HepG2 (cell line): ENCODE data around the gene PPP4C. TPM values are rescaled to one million over a fixed set of nuclear protein-coding genes. Genes with fewer than 3 reads are reported as not detected.

Experiments
- MTF2 ChIP-seq: sonication (generic); formaldehyde crosslinking; IDR thresholded peaks from 2 replicates; pipeline ENCODE4 v1.5.0; 2020; ENCODE audit warnings: missing genetic modification reagents, borderline replicate concordance
- NR1H2 ChIP-seq: sonication (generic); formaldehyde crosslinking; IDR thresholded peaks from 2 replicates; pipeline ENCODE4 v1.8.1; 2022; ENCODE audit warnings: low read depth, missing genetic modification reagents, borderline replicate concordance
- SUZ12 ChIP-seq: fragments of 150-350 bp; IDR thresholded peaks from 2 replicates; pipeline ENCODE4 v1.6.1; 2014; ENCODE audit warnings: low read depth, low read length
- ZNF451 ChIP-seq: sonication (generic); formaldehyde crosslinking; IDR thresholded peaks from 2 replicates; pipeline ENCODE4 v1.5.0; 2020; ENCODE audit warnings: mild to moderate bottlenecking, missing genetic modification reagents
- polyA plus RNA-seq, 8 experiments: library from polyadenylated mRNA; depleted of rRNA in 3 of 8; stranded (reverse) in 7 of 8; unstranded in 1 of 8; fragments of >200 nt; fragmentation: Illumina TruSeq in 4 of 8; extraction: Trizol in 4 of 8; gene quantifications; 2 replicates each; pipeline versions ENCODE4 v1.2.1 to v1.2.3, GENCODE V29; 2011 to 2016; ENCODE audit warnings: low read depth in 4 of 8, missing spikeins in 1 of 8, mixed read lengths in 1 of 8; ENCODE audit not compliant: insufficient read depth in 1 of 8
- total RNA-seq, 5 experiments: library from RNA; depleted of rRNA; stranded (reverse); fragments of >200 nt; fragmentation: Illumina TruSeq; extraction: Trizol; gene quantifications; 2 replicates each; pipeline ENCODE4 v1.2.3, GENCODE V29; 2016; ENCODE audit warnings: low read depth in 1 of 5
- TF ChIP-seq, protein P1 (sequence below): sonication (generic); formaldehyde crosslinking; IDR thresholded peaks from 2 replicates; pipeline ENCODE4 v1.4.0; 2020; ENCODE audit warnings: missing genetic modification reagents, borderline replicate concordance
- TF ChIP-seq, protein P2 (sequence below): sonication (generic); formaldehyde crosslinking; IDR thresholded peaks from 2 replicates; pipeline ENCODE4 v1.4.0; 2020; ENCODE audit warnings: missing genetic modification reagents, borderline replicate concordance
- TF ChIP-seq, protein P3 (sequence below): sonication (generic); formaldehyde crosslinking; IDR thresholded peaks from 2 replicates; pipeline ENCODE4 v1.8.1; 2023; ENCODE audit warnings: missing genetic modification reagents, mild to moderate bottlenecking, borderline replicate concordance
- TF ChIP-seq, protein P4 (sequence below), 2 experiments: fragments of 450-650 bp in 1 of 2; sonication (generic) in 1 of 2; formaldehyde crosslinking in 1 of 2; IDR thresholded peaks; 2 replicates each; pipeline versions ENCODE4 v1.6.1 to v1.8.0; 2016 to 2022; ENCODE audit warnings: antibody characterized with exemption in 1 of 2, mild to moderate bottlenecking in 1 of 2, missing genetic modification reagents in 1 of 2
- TF ChIP-seq, protein P5 (sequence below): sonication (generic); formaldehyde crosslinking; IDR thresholded peaks from 2 replicates; pipeline ENCODE4 v1.4.0; 2020; ENCODE audit warnings: mild to moderate bottlenecking, missing genetic modification reagents

Gene PPP4C
- total and polyA plus RNA-seq, 2 of the 13 experiments (the other 11 are each of a cell fraction or from before 2014, with no cell fraction given) = 176 to 220 TPM

DNA sequence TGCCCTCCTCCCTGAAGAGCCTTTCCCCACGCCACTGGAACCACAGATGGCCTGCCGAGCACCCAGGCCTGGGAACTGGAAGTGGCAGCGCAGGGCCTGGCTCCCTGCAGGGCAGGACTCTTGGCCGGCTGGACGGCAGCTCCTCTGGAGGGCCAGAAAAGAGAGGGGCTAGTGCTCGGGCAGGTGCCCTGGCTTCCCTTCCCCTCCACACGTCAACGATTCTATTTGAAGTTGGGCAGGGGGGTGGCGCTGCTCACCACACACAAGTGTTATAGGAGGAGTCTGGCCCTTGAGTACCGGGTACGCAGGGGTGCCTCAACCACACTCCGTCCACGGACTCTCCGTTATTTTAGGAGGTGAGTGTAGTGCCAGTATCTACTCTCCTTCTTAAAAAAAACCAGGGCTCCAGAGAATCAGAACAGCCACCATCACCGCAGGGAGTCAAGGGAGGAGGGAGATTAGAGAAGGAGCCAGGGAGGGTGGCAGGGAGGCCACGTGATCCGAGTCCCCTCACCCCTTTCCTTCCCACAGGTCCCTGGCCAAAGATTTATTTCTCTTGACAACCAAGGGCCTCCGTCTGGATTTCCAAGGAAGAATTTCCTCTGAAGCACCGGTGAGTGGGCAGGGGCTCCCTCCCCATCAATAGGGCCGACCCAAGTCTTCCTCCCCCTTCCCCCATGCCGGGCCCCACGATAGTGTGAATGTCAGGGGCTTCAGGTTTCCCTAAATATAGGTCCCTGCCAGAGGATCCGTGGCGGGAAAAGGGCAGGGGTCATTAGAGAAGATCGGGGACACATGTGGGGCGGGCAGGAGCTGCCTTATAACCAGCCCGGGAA lies 11.7 kb upstream of the PPP4C start (continued):
- TF ChIP-seq, protein P1, sequence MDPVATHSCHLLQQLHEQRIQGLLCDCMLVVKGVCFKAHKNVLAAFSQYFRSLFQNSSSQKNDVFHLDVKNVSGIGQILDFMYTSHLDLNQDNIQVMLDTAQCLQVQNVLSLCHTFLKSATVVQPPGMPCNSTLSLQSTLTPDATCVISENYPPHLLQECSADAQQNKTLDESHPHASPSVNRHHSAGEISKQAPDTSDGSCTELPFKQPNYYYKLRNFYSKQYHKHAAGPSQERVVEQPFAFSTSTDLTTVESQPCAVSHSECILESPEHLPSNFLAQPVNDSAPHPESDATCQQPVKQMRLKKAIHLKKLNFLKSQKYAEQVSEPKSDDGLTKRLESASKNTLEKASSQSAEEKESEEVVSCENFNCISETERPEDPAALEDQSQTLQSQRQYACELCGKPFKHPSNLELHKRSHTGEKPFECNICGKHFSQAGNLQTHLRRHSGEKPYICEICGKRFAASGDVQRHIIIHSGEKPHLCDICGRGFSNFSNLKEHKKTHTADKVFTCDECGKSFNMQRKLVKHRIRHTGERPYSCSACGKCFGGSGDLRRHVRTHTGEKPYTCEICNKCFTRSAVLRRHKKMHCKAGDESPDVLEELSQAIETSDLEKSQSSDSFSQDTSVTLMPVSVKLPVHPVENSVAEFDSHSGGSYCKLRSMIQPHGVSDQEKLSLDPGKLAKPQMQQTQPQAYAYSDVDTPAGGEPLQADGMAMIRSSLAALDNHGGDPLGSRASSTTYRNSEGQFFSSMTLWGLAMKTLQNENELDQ = no peak
- TF ChIP-seq, protein P2, sequence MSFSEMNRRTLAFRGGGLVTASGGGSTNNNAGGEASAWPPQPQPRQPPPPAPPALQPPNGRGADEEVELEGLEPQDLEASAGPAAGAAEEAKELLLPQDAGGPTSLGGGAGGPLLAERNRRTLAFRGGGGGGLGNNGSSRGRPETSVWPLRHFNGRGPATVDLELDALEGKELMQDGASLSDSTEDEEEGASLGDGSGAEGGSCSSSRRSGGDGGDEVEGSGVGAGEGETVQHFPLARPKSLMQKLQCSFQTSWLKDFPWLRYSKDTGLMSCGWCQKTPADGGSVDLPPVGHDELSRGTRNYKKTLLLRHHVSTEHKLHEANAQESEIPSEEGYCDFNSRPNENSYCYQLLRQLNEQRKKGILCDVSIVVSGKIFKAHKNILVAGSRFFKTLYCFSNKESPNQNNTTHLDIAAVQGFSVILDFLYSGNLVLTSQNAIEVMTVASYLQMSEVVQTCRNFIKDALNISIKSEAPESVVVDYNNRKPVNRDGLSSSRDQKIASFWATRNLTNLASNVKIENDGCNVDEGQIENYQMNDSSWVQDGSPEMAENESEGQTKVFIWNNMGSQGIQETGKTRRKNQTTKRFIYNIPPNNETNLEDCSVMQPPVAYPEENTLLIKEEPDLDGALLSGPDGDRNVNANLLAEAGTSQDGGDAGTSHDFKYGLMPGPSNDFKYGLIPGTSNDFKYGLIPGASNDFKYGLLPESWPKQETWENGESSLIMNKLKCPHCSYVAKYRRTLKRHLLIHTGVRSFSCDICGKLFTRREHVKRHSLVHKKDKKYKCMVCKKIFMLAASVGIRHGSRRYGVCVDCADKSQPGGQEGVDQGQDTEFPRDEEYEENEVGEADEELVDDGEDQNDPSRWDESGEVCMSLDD (CRISPR knock-in tag) = peak; percentile 2; the same call in 1 of the 2 replicates
- TF ChIP-seq MTF2 (CRISPR knock-in tag) (no peak), SUZ12 (no peak), NR1H2 (CRISPR knock-in tag) (no peak), ZNF451 (CRISPR knock-in tag) (no peak; the same call in 1 of the 2 replicates)
- TF ChIP-seq, protein P3, sequence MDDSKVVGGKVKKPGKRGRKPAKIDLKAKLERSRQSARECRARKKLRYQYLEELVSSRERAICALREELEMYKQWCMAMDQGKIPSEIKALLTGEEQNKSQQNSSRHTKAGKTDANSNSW (CRISPR knock-in tag) = no peak
- TF ChIP-seq, protein P4, sequence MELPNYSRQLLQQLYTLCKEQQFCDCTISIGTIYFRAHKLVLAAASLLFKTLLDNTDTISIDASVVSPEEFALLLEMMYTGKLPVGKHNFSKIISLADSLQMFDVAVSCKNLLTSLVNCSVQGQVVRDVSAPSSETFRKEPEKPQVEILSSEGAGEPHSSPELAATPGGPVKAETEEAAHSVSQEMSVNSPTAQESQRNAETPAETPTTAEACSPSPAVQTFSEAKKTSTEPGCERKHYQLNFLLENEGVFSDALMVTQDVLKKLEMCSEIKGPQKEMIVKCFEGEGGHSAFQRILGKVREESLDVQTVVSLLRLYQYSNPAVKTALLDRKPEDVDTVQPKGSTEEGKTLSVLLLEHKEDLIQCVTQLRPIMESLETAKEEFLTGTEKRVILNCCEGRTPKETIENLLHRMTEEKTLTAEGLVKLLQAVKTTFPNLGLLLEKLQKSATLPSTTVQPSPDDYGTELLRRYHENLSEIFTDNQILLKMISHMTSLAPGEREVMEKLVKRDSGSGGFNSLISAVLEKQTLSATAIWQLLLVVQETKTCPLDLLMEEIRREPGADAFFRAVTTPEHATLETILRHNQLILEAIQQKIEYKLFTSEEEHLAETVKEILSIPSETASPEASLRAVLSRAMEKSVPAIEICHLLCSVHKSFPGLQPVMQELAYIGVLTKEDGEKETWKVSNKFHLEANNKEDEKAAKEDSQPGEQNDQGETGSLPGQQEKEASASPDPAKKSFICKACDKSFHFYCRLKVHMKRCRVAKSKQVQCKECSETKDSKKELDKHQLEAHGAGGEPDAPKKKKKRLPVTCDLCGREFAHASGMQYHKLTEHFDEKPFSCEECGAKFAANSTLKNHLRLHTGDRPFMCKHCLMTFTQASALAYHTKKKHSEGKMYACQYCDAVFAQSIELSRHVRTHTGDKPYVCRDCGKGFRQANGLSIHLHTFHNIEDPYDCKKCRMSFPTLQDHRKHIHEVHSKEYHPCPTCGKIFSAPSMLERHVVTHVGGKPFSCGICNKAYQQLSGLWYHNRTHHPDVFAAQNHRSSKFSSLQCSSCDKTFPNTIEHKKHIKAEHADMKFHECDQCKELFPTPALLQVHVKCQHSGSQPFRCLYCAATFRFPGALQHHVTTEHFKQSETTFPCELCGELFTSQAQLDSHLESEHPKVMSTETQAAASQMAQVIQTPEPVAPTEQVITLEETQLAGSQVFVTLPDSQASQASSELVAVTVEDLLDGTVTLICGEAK (IDR thresholded peaks at IDR 0.05) = no peak
- TF ChIP-seq, protein P4 (CRISPR knock-in tag; IDR thresholded peaks at IDR 0.05) = peak; percentile 44; the same call in 1 of the 2 replicates
- TF ChIP-seq, protein P5, sequence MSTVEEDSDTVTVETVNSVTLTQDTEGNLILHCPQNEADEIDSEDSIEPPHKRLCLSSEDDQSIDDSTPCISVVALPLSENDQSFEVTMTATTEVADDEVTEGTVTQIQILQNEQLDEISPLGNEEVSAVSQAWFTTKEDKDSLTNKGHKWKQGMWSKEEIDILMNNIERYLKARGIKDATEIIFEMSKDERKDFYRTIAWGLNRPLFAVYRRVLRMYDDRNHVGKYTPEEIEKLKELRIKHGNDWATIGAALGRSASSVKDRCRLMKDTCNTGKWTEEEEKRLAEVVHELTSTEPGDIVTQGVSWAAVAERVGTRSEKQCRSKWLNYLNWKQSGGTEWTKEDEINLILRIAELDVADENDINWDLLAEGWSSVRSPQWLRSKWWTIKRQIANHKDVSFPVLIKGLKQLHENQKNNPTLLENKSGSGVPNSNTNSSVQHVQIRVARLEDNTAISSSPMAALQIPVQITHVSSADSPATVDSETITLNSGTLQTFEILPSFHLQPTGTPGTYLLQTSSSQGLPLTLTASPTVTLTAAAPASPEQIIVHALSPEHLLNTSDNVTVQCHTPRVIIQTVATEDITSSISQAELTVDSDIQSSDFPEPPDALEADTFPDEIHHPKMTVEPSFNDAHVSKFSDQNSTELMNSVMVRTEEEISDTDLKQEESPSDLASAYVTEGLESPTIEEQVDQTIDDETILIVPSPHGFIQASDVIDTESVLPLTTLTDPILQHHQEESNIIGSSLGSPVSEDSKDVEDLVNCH (CRISPR knock-in tag) = peak; percentile 31; the same call in 1 of the 2 replicates
